Ovary (tissue), 9 donors: Measurements from ENCODE around the gene C3. TPM values are rescaled to one million over a fixed set of nuclear protein-coding genes. Genes with fewer than 3 reads are reported as not detected.

Experiments used
- DNase-seq, 5 donors: peaks; one replicate each; pipeline ENCODE4 v3.0.0-alpha.2; 2019 to 2020
- H3K27ac ChIP-seq, 2 donors: fragments of 200-600 bp; one replicate each; pipeline versions ENCODE4 v1.5.1 to v1.8.0; 2019 to 2022
- H3K27me3 ChIP-seq: fragments of 200-600 bp; one replicate; pipeline ENCODE4 v1.8.0; 2022
- H3K36me3 ChIP-seq: fragments of 200-600 bp; sonication (generic); one replicate; pipeline ENCODE4 v1.5.1; 2019
- H3K4me1 ChIP-seq: one replicate; pipeline ENCODE4 v1.8.1; 2013; ENCODE audit warnings: mild to moderate bottlenecking, moderate library complexity; ENCODE audit not compliant: insufficient read depth
- H3K4me3 ChIP-seq: fragments of 200-600 bp; sonication (generic); one replicate; pipeline ENCODE4 v1.5.1; 2017
- H3K9me3 ChIP-seq, 2 donors: fragments of 200-600 bp in 1 of 2; sonication (generic) in 1 of 2; one replicate each; pipeline versions ENCODE4 v1.5.1 to v1.8.1; 2013 to 2019; ENCODE audit warnings: mild to moderate bottlenecking in 1 of 2, moderate library complexity in 1 of 2
- CTCF ChIP-seq, 3 donors: fragments of 450-650 bp in 2 of 3; fragments of 200-600 bp in 1 of 3; IDR thresholded peaks; one replicate each; pipeline versions ENCODE4 v1.5.1 to v1.8.0; 2016 to 2022; ENCODE audit warnings: antibody characterized with exemption in 3 of 3, mild to moderate bottlenecking in 1 of 3
- EP300 ChIP-seq: sonication (generic); formaldehyde crosslinking; IDR thresholded peaks from one replicate; pipeline ENCODE4 v1.6.1; 2017; ENCODE audit warnings: antibody characterized with exemption
- POLR2A ChIP-seq: fragments of 450-650 bp; IDR thresholded peaks from one replicate; pipeline ENCODE4 v1.6.1; 2017; ENCODE audit warnings: antibody characterized with exemption, mild to moderate bottlenecking, moderate library complexity
- WGBS, 3 donors: extraction: QIAGEN DNeasy Blood & Tissue Kit in 1 of 3; methylation state at CpG; one replicate each; pipeline versions ENCODE4 v1.1.5 to v1.1.7; 2013 to 2017; 5-methylcytosine and 5-hydroxymethylcytosine counted together
- intact Hi-C, 4 donors: fragments of 100-400 bp; cut with DNase I; formaldehyde crosslinking; loops; one replicate each; pipeline versions ENCODE4 v1.11.0 to v1.15.1; 2022 to 2023
- polyA plus RNA-seq, 2 donors: library from polyadenylated mRNA; stranded (reverse); fragments of 200-250 nt in 1 of 2; fragments of 350-450 nt in 1 of 2; fragmentation: Illumina TruSeq in 1 of 2; extraction: RNeasy Lipid Tissue Mini Kit (QIAGEN cat#74804) in 1 of 2; gene quantifications; one replicate each; pipeline ENCODE4 v1.2.3, GENCODE V29; 2013 to 2014
- total RNA-seq, 7 donors: library from RNA; depleted of rRNA in 2 of 7; stranded (reverse); fragments of >200 nt in 2 of 7; fragmentation: NEBNext Ultra II Directional in 3 of 7; extraction: Animal tissue kit (Norgen Biotek cat#: 25700) in 3 of 7; gene quantifications; one replicate each; pipeline versions ENCODE4 v1.1.0 to v1.2.4, GENCODE V29; 2016 to 2023
- donor health status: DM: no; HTN: no; CAD: no; lungs with moderate emphysema.
- donor health status: DM: no; HTN: no; CAD: no.
- donor health status: Bipolar disorder and iron deficiency.
- donor health status: DM: yes; HTN: yes; CAD: no.
- donor health status: DM: no; HTN: no; CAD: no.
- donor health status: DM: yes; HTN: yes; CAD: no.

C3 gene
- total and polyA plus RNA-seq, 9 donors: 130 to 3,887 (median 1,173) TPM

- H3K9me3 ChIP-seq: no peaks in the 10 kb centered on the region
- H3K4me3 ChIP-seq: no peak overlapping the region
- no peaks in the 10 kb centered on the region for H3K4me1 ChIP-seq
- no peaks in the 10 kb centered on the region for H3K36me3 ChIP-seq
- H3K27ac ChIP-seq: no peak overlapping the region
- H3K27me3 ChIP-seq: no peaks in the 10 kb centered on the region
- WGBS, 3 donors: 75 to 80% (median 78%) methylated on average over 13 of the region's 13 CpGs
- DNase-seq: no peak
- intact Hi-C loops: no loop called here
- TF ChIP-seq CTCF (IDR thresholded peaks at IDR 0.05) (no peak), EP300 (no peak), POLR2A (no peak)
Measured at GRCh38 chr19:6697291-6697690, 23.2 kb downstream of the C3 start.

- H3K36me3 ChIP-seq: no peaks in the 10 kb centered on the region
- H3K27me3 ChIP-seq: no peaks in the 10 kb centered on the region
- intact Hi-C loops: no loop called here
- 72 to 81% (median 72%) methylated on average over 18 of the region's 18 CpGs for WGBS, 3 donors
- no peaks in the 10 kb centered on the region for H3K9me3 ChIP-seq
- no peaks in the 10 kb centered on the region for H3K4me1 ChIP-seq
- DNase-seq: no peak
- H3K4me3 ChIP-seq: no peak overlapping the region
- TF ChIP-seq CTCF (IDR thresholded peaks at IDR 0.05) (no peak), POLR2A (no peak), EP300 (no peak)
- H3K27ac ChIP-seq: no peak overlapping the region
Measured at GRCh38 chr19:6696239-6696820, 24.1 kb downstream of the C3 start.

GRCh38 chr19:6694147-6694815, 26.2 kb downstream of the C3 start:
- WGBS, 3 donors: 92 to 95% (median 92%) methylated on average over 24 to 25 of the region's 25 CpGs
- H3K9me3 ChIP-seq: no peaks in the 10 kb centered on the region
- intact Hi-C loops: no loop called here
- no peaks in the 10 kb centered on the region for H3K36me3 ChIP-seq
- H3K27ac ChIP-seq: no peak overlapping the region
- DNase-seq: no peak
- no peak overlapping the region for H3K4me3 ChIP-seq
- TF ChIP-seq EP300 (no peak), CTCF (IDR thresholded peaks at IDR 0.05) (no peak), POLR2A (no peak)
- H3K27me3 ChIP-seq: no peaks in the 10 kb centered on the region
- H3K4me1 ChIP-seq: no peaks in the 10 kb centered on the region

GRCh38 chr19:6693681-6694080, 26.8 kb downstream of the C3 start:
- WGBS, 3 donors: 74 to 81% (median 76%) methylated on average over 7 of the region's 7 CpGs
- intact Hi-C loops: no loop called here
- TF ChIP-seq EP300: no peak
- no peak for TF ChIP-seq POLR2A
- no peak for TF ChIP-seq CTCF (IDR thresholded peaks at IDR 0.05)
- H3K27me3 ChIP-seq: no peaks in the 10 kb centered on the region
- H3K4me3 ChIP-seq: no peak overlapping the region
- no peak overlapping the region for H3K27ac ChIP-seq
- no peak for DNase-seq
- H3K9me3 ChIP-seq: no peaks in the 10 kb centered on the region
- no peaks in the 10 kb centered on the region for H3K36me3 ChIP-seq
- no peaks in the 10 kb centered on the region for H3K4me1 ChIP-seq
